Right renal cortex interstitium (tissue), 3 donors: Measurements from ENCODE around the gene CCDC117. TPM values are rescaled to one million over a fixed set of nuclear protein-coding genes. Genes with fewer than 3 reads are reported as not detected.
A peak's percentile ranks its signal among the peaks of the same experiment; 100 is the strongest.
"Not testable (repeated sequence)": the region's sequence is repeated elsewhere in the genome, so short reads cannot be mapped to it uniquely, and the experiment has no call there.

Experiments
- DNase-seq, 3 donors: peaks; one replicate each; pipeline ENCODE4 v3.0.0-alpha.2; 2013; ENCODE audit warnings: low read depth in 3 of 3, low spot score in 2 of 3
- polyA plus RNA-seq, 3 donors: library from polyadenylated mRNA; unstranded; fragments of 120-200 nt; gene quantifications; one replicate each; pipeline ENCODE4 v1.2.1, GENCODE V29; 2013; ENCODE audit not compliant: insufficient read length in 3 of 3

The CCDC117 gene
- 10 to 100 TPM; 40.2 to 42.7 (median 41.3) TPM for polyA plus RNA-seq

- DNase-seq: peak; percentile 90 to 93 (median 93)
Observed at GRCh38 chr22:28772633-28773460, at the start of gene CCDC117. CCDC117 (plus strand) TSS chr22:28772695; CDS start chr22:28772850, 155 bp downstream.

DNA sequence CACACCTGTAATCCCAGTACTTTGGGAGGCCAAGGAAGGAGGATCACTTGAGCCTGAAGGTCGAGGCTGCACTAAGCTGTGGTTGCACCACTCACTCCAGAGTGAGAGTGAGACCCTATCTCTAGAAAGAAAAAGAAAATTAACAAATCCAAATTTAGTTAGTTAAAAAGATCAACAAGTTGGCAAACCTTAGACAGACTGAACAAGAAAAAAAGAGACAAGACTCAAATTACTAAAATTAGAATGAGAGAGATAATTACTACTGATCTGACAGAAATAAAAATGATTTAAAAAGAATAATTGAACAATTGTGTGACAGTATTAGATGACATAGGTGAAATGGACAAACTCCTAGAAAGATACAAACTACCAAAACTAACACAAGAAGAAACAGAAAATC is 44.5 kb upstream of the CCDC117 start:
- no peak for DNase-seq

DNA sequence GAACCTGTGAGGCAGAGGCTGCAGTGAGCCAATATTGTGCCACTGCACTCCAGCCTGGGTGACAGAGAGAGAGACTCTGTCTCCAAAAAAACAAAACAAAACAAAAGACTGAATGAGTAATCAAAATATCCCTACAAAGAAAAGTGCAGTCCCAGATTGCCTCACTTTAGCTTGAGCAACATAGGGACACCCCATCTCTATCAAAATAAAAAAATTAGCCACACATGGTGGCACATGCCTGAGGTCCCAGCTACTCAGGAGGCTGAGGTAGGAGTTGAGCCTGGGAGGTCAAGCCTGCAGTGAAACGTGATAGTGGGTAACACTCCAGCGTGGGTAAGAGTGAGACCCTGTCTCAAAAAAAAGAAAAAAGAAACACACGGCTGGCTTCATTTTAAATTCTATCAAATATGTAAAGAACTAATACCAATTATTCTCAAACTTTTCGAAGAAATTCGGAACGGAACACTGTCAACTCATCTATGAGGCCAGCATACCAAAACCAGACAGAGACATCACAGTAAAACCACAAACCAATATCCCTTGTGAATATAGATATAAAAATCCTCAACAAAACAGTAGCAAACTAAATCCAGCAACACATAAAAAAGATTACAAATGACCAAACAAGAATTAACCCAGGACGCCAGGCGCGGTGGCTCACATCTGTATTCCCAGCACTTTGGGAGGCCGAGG is 43.7 kb upstream of the CCDC117 start:
- DNase-seq: no peak

GRCh38 chr22:28730179-28730578 is 42.3 kb upstream of the CCDC117 start:
- no peak for DNase-seq

- DNase-seq: no peak
Observed at GRCh38 chr22:28734393-28734792, 38.1 kb upstream of the CCDC117 start.

GRCh38 chr22:28736301-28737155 is 36.0 kb upstream of the CCDC117 start:
- DNase-seq: no peak

GRCh38 chr22:28737701-28738100 is 34.8 kb upstream of the CCDC117 start:
- no peak for DNase-seq

GRCh38 chr22:28738876-28739275 is 33.6 kb upstream of the CCDC117 start:
- DNase-seq: not testable (repeated sequence)

DNA sequence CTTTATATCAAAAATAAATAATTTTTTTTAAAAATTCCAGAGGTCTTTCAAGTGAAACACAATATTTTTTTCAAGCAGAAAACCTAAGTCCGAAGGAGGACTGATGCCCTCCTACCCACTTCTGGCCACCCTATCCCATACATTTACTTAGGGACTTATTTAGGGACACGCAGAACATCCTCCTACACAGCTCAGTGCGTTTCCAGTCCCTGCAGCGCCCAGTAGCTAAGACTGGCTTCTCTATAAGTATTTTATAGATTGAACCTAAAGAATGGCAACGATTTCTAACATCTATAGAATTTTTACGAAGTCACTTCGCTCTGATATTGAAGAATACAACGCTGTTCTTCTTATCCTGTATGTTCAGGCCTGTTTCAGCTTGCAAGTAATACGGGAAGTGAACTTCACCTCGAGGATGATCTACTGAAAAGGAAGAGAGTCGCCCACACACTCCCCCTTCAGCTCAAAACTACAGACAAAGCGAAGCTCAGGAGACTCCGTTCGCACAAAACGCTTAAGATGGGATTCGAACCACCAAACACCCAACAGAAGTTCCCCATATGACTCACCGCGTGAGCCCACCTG is 31.2 kb upstream of the CCDC117 start:
- no peak for DNase-seq

DNA sequence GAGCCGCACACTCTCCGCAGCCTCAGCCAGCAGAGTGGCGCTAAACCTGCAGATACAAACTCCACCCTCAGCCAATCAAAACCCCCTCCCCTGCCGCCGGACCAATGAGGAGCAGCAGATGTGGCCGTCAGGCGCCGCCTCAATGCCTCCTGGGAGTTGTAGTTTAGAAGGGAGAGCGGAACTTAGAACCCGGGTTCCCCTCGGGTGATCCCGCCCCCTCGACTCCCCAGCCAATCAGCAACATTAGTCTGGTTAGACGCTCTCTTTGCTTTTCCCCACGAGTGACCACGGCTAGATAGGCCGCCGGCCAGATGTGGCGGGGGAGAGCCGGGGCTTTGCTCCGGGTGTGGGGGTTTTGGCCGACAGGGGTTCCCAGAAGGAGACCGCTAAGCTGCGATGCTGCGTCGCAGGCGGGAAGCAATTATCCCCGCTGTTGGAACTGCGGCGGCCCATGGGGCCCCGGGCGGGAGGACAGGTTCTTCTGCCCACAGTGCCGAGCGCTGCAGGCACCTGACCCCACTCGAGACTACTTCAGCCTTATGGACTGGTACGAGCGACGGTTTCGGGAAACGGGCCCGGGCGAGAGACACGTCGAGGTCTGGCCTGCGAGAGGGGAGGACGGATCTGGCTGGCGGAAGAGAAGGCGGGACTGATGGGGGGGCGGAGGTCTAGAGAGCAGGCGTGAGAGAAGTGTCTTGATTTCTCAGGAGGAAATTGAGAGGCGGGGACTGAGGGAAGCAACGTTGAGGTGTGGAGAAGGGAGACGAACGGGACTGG is 30.5 kb upstream of the CCDC117 start, which contains the start of the genes CHEK2 and HSCB:
CHEK2 (minus strand) TSS at position 36 of the 777 bp plus-strand sequence. CDS start 7,099 bp downstream, outside the sequence.
HSCB (plus strand) TSS at position 255 of the 777 bp plus-strand sequence; CDS start at position 312, 57 bp downstream.
- DNase-seq: peak; percentile 94 to 98 (median 96)

GRCh38 chr22:28742562-28742962 is 29.9 kb upstream of the CCDC117 start:
- DNase-seq: no peak

- no peak for DNase-seq
Observed at GRCh38 chr22:28743852-28744251, 28.6 kb upstream of the CCDC117 start.

- DNase-seq: no peak
Observed at GRCh38 chr22:28750471-28750881, 22.0 kb upstream of the CCDC117 start.

- not testable (repeated sequence) for DNase-seq
Observed at GRCh38 chr22:28754512-28754911, 18.0 kb upstream of the CCDC117 start.

DNA sequence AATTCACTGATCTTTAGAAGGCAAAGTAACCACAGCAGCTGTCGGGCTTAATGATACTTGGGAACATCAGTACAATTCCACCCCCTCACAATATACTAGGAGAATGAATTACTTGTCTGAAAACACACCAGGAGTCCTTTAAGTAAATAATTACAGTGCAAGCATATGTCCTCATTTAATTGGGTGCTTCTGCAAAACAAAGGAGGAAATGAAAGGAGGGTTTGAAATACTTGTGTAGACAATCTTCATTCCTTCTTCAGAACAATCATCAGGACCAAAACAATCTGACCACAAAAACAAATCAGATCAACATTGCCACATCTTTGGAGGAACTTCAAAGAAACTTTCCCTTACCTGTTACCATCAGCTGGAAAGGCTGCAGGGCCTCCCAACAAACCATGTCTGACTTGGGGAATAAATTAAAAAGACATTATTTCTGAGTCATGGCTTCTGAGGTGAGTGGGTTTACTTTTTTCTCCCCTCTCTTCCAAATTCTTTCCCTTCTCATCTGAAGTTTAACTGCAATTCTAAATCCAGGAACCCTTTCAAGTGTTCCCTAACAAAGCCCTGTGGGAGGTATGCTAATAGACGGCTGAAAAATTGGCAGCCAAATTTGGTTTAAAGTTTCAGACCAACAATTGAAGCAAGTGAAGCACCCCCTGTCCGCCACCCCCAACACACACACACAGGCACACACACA is 12.5 kb upstream of the CCDC117 start:
- DNase-seq: no peak

- no peak for DNase-seq
Observed at GRCh38 chr22:28761449-28761755, 11.1 kb upstream of the CCDC117 start.

DNA sequence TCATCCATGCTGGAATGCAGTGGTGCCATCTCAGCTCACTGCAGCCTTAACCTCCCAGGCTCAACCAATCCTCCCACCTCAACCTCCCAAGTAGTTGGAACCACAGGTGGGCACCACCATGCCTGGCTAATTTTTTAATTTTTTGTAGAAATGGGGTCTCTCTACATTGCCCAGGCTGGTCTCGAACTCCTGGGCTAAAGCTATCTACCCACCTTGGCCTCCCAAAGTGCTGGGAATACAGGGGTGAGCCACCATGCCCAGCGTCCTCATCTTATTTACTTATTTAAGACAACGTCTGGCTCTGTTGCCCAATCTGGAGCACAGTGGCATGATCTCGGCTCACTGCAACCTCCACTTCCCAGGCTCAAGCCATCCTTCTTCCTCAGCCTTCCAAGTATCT is 10.5 kb upstream of the CCDC117 start:
- not testable (repeated sequence) for DNase-seq

DNA sequence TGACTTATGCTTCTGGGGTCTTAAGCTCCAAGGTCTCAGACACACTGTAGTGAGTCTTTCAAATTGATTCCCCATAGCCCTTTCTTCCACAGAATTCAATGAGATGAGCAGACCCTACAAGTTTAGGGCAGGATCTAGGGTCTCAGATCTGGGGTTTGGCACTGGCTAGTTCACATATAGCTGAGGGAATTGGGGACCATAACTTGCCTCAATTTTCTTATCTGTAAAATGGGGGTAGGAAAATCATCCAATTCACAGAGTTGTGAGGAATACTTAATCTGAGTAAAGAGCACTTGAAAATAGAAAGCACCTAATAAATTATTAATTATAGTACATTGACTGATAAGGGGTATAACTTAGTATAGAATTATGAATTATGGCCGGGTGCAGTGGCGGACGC is 5.9 kb upstream of the CCDC117 start:
- DNase-seq: no peak
